Measurements from ENCODE around the gene FKBP3. TPM values are rescaled to one million over a fixed set of nuclear protein-coding genes. Genes with fewer than 3 reads are reported as not detected.

The FKBP3 gene
- polyA plus RNA-seq, 1 experiment: 8.9 TPM

DNA sequence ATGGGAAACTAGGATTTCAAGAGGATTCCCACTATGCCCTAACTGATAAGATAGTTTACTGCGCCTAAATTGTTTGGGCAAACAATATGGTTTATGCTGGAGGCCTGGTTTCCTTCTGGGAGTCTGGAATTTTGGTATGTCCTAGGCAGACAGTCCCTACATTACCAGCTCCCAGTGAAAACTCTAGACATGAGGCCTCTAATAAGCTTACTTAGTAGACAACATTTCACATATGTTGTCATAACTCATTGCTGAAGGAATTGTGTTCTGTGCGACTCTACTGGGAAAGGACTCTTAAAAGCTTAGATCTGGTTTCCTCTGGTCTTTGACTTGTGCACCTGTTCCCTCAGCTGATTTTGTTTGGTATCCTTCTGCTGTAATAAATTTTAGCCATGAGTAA, 68.3 kb downstream of the FKBP3 start:
- TF ChIP-seq, protein P1, sequence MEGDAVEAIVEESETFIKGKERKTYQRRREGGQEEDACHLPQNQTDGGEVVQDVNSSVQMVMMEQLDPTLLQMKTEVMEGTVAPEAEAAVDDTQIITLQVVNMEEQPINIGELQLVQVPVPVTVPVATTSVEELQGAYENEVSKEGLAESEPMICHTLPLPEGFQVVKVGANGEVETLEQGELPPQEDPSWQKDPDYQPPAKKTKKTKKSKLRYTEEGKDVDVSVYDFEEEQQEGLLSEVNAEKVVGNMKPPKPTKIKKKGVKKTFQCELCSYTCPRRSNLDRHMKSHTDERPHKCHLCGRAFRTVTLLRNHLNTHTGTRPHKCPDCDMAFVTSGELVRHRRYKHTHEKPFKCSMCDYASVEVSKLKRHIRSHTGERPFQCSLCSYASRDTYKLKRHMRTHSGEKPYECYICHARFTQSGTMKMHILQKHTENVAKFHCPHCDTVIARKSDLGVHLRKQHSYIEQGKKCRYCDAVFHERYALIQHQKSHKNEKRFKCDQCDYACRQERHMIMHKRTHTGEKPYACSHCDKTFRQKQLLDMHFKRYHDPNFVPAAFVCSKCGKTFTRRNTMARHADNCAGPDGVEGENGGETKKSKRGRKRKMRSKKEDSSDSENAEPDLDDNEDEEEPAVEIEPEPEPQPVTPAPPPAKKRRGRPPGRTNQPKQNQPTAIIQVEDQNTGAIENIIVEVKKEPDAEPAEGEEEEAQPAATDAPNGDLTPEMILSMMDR (IDR thresholded peaks at IDR 0.05; ENCODE audit: insufficient read depth, low read depth, low read length): no peak
- no peak for DNase-seq (ENCODE audit: low read depth)
- CTCF ChIA-PET: interaction anchor here (0.6 to 1.3 kb wide), 3 partner anchors 10 to 155 kb away, joined by 3 to 5 read pairs (median 4); no protein-coding TSS in a partner anchor
- Histone ChIP-seq H3K36me3 (ENCODE audit: control insufficient read depth, insufficient read depth, low read length) (no peaks in the 10 kb centered on the region), H3K27me3 (ENCODE audit: control insufficient read depth, insufficient read depth, low read length) (no peaks in the 10 kb centered on the region), H3K4me3 (ENCODE audit: low read depth, low read length) (no peak overlapping the region)
- POLR2A ChIA-PET: no interaction called here

Small RNA genes within 50 kb of the gene (small RNA-seq; reads per million reads assigned to genes)
- not detected for gene RF00151 (ENCODE audit: insufficient read length, low read depth, low replicate concordance)
- gene SNORD127 (ENCODE audit: insufficient read length, low read depth, low replicate concordance): 6,578 reads per million, percentile 99 among the genes with 10 or more reads in this experiment

Other genes with a start within 250 kb of the FKBP3 start
- gene KLHL28, start 172.5 kb downstream of the FKBP3 start, polyA plus RNA-seq (2011; rRNA removed): 3.0 and 5.7 TPM in 2 replicates
- gene TOGARAM1, start 172.3 kb downstream of the FKBP3 start, polyA plus RNA-seq (2011; rRNA removed): 5.4 and 10.3 TPM in 2 replicates
- gene PRPF39, start 50.4 kb downstream of the FKBP3 start, polyA plus RNA-seq (2011; rRNA removed): 26.4 and 37.8 TPM in 2 replicates
- 1.9 and 3.4 TPM in 2 replicates for gene FANCM, start 1.4 kb upstream of the FKBP3 start, polyA plus RNA-seq (2011; rRNA removed)
- gene MIS18BP1, start 118.7 kb upstream of the FKBP3 start, polyA plus RNA-seq (2011; rRNA removed): 8.3 and 13.9 TPM in 2 replicates

Data from BJ (cell line).